H9 (cell line): ENCODE measurements around the gene IER3. TPM values are rescaled to one million over a fixed set of nuclear protein-coding genes. Genes with fewer than 3 reads are reported as not detected.

Source experiments
- DNase-seq: peaks from one replicate; pipeline ENCODE4 v3.0.0-alpha.2; 2017
- H2AFZ ChIP-seq: one replicate; pipeline ENCODE4 v1.6.1; 2013; ENCODE audit warnings: mild to moderate bottlenecking, low read length, control low read depth, moderate library complexity
- H2AK5ac ChIP-seq: 2 replicates; pipeline ENCODE4 v1.6.1; 2013; ENCODE audit warnings: low read length, control low read depth, mixed read lengths; ENCODE audit not compliant: insufficient read length
- H2BK120ac ChIP-seq: one replicate; pipeline ENCODE4 v1.6.1; 2013; ENCODE audit warnings: low read depth, mild to moderate bottlenecking, low read length, control low read depth, inconsistent platforms; ENCODE audit not compliant: poor library complexity, severe bottlenecking
- H2BK12ac ChIP-seq: 2 replicates; pipeline ENCODE4 v1.6.1; 2013; ENCODE audit warnings: low read length, control low read depth, mixed read lengths, low read depth; ENCODE audit not compliant: insufficient read length
- H2BK15ac ChIP-seq: 2 replicates; pipeline ENCODE4 v1.6.1; 2013; ENCODE audit warnings: low read depth, low read length, control low read depth
- H2BK20ac ChIP-seq: one replicate; pipeline ENCODE4 v1.6.1; 2013; ENCODE audit warnings: low read depth, mild to moderate bottlenecking, low read length, control low read depth, inconsistent platforms; ENCODE audit not compliant: poor library complexity, severe bottlenecking
- H2BK5ac ChIP-seq: 2 replicates; pipeline ENCODE4 v1.6.1; 2013; ENCODE audit warnings: low read length, control low read depth, mixed read lengths; ENCODE audit not compliant: insufficient read length
- H3K14ac ChIP-seq: 2 replicates; pipeline ENCODE4 v1.6.1; 2013; ENCODE audit warnings: low read length, control low read depth; ENCODE audit not compliant: insufficient read depth
- H3K18ac ChIP-seq: 2 replicates; pipeline ENCODE4 v1.6.1; 2013; ENCODE audit warnings: low read depth, mild to moderate bottlenecking, mixed read lengths, low read length, control low read depth; ENCODE audit not compliant: insufficient read length
- H3K23ac ChIP-seq: 2 replicates; pipeline ENCODE4 v1.6.1; 2013; ENCODE audit warnings: low read length, control low read depth, mixed read lengths, low read depth; ENCODE audit not compliant: insufficient read length
- H3K23me2 ChIP-seq: 2 replicates; pipeline ENCODE4 v1.6.1; 2013; ENCODE audit warnings: low read depth, mild to moderate bottlenecking, mixed read lengths, low read length, control low read depth; ENCODE audit not compliant: insufficient read length, poor library complexity, severe bottlenecking
- H3K27ac ChIP-seq: 2 replicates; pipeline ENCODE4 v1.5.1; 2013; ENCODE audit warnings: low read length, control low read depth, mixed read lengths, low read depth; ENCODE audit not compliant: insufficient read length
- H3K27me3 ChIP-seq: 2 replicates; pipeline ENCODE4 v1.6.1; 2013; ENCODE audit warnings: low read length, control low read depth, inconsistent platforms; ENCODE audit not compliant: insufficient read depth
- H3K4ac ChIP-seq: 2 replicates; pipeline ENCODE4 v1.6.1; 2013; ENCODE audit warnings: low read depth, mild to moderate bottlenecking, control low read depth, inconsistent platforms, low read length, moderate library complexity
- H3K4me1 ChIP-seq: 2 replicates; pipeline ENCODE4 v1.6.1; 2013; ENCODE audit warnings: low read length, control low read depth, inconsistent platforms; ENCODE audit not compliant: insufficient read depth
- H3K4me2 ChIP-seq: 2 replicates; pipeline ENCODE4 v1.6.1; 2013; ENCODE audit warnings: low read length, control low read depth, mixed read lengths; ENCODE audit not compliant: insufficient read length, insufficient read depth
- H3K56ac ChIP-seq: 2 replicates; pipeline ENCODE4 v1.6.1; 2013; ENCODE audit warnings: low read depth, mild to moderate bottlenecking, mixed read lengths, low read length, control low read depth; ENCODE audit not compliant: insufficient read length
- H3K79me1 ChIP-seq: 2 replicates; pipeline ENCODE4 v1.6.1; 2013; ENCODE audit warnings: low read depth, mild to moderate bottlenecking, moderate library complexity, low read length, control low read depth, inconsistent platforms; ENCODE audit not compliant: insufficient read depth, poor library complexity, severe bottlenecking
- H3K79me2 ChIP-seq: 2 replicates; pipeline ENCODE4 v1.6.1; 2013; ENCODE audit warnings: low read length, control low read depth, inconsistent platforms; ENCODE audit not compliant: insufficient read depth
- H3K9ac ChIP-seq: 2 replicates; pipeline ENCODE4 v1.6.1; 2013; ENCODE audit warnings: low read length, control low read depth, mixed read lengths; ENCODE audit not compliant: insufficient read length; ENCODE audit errors: extremely low read depth
- H3K9me3 ChIP-seq: one replicate; pipeline ENCODE4 v1.6.1; 2013; ENCODE audit warnings: low read depth, low read length, inconsistent platforms; ENCODE audit not compliant: control insufficient read depth
- H3T11ph ChIP-seq: one replicate; pipeline ENCODE4 v1.6.1; 2013; ENCODE audit warnings: mild to moderate bottlenecking, low read length, control low read depth, inconsistent platforms
- H4K20me1 ChIP-seq: one replicate; pipeline ENCODE4 v1.6.1; 2013; ENCODE audit not compliant: control insufficient read depth, insufficient read length, insufficient read depth
- H4K5ac ChIP-seq: 2 replicates; pipeline ENCODE4 v1.6.1; 2013; ENCODE audit warnings: low read depth, mild to moderate bottlenecking, mixed read lengths, low read length, control low read depth; ENCODE audit not compliant: insufficient read length
- H4K8ac ChIP-seq: replicated peaks from 2 replicates; pipeline ENCODE4 v1.6.1; 2013; ENCODE audit warnings: low read length, control low read depth, mixed read lengths, low read depth; ENCODE audit not compliant: insufficient read length
- H4K91ac ChIP-seq: 2 replicates; pipeline ENCODE4 v1.6.1; 2013; ENCODE audit warnings: low read depth, mild to moderate bottlenecking, moderate library complexity, mixed read lengths, low read length, control low read depth; ENCODE audit not compliant: insufficient read length
- H3K27ac Mint-ChIP-seq, 3 experiments: 2 replicates in 2 of 3; 3 replicates in 1 of 3; pipeline ENCODE4 v1.8.0; 2020 to 2021; ENCODE audit warnings: mixed read lengths in 3 of 3, mild to moderate bottlenecking in 1 of 3, moderate library complexity in 1 of 3
- H3K27me3 Mint-ChIP-seq: 2 replicates; pipeline ENCODE4 v1.8.0; 2021; ENCODE audit warnings: low read depth, mild to moderate bottlenecking, moderate library complexity, mixed read lengths
- H3K36me3 Mint-ChIP-seq, 3 experiments: 2 replicates in 2 of 3; 3 replicates in 1 of 3; pipeline ENCODE4 v1.8.0; 2020 to 2021; ENCODE audit warnings: low read depth in 3 of 3, mixed read lengths in 3 of 3; ENCODE audit not compliant: insufficient read depth in 1 of 3
- H3K4me1 Mint-ChIP-seq, 2 experiments: 2 replicates each; pipeline ENCODE4 v1.8.0; 2020; ENCODE audit warnings: mixed read lengths in 2 of 2
- H3K4me3 Mint-ChIP-seq, 2 experiments: 2 replicates in 1 of 2; 3 replicates in 1 of 2; pipeline ENCODE4 v1.8.0; 2020 to 2021; ENCODE audit warnings: mild to moderate bottlenecking in 2 of 2, mixed read lengths in 2 of 2, moderate library complexity in 1 of 2
- H3K9me3 Mint-ChIP-seq, 2 experiments: 2 replicates in 1 of 2; 3 replicates in 1 of 2; pipeline ENCODE4 v1.8.0; 2020; ENCODE audit warnings: mild to moderate bottlenecking in 2 of 2, mixed read lengths in 2 of 2, moderate library complexity in 1 of 2
- CTCF ChIP-seq: fragments of 200-600 bp; sonication (generic); conservative IDR thresholded peaks from 3 replicates; pipeline ENCODE4 v1.8.0; 2021; ENCODE audit warnings: antibody characterized with exemption, mild to moderate bottlenecking
- WGBS: extraction: QIAGEN DNeasy Blood & Tissue Kit; methylation state at CpG from one replicate; pipeline ENCODE4 v1.1.7; 2013; ENCODE audit warnings: missing lambda C conversion rate, low lambda C conversion rate, mixed read lengths; ENCODE audit not compliant: insufficient read length; ENCODE audit errors: extremely low coverage; 5-methylcytosine and 5-hydroxymethylcytosine counted together
- total RNA-seq: library from RNA; stranded (reverse); gene quantifications from 2 replicates; pipeline ENCODE4 v1.2.1, GENCODE V29; 2021

IER3 gene
- total RNA-seq, 1 experiment from 2014 or later: 43.5 TPM

GRCh38 chr6:30743099-30744053 is 971 bp downstream of the IER3 start:
- H3K14ac ChIP-seq: peak overlapping the region; percentile 33; the same call in 1 of the 2 replicates
- peaks cover 17% of the 10 kb centered on the region for H3K23me2 ChIP-seq
- no peak for DNase-seq
- H4K20me1 ChIP-seq: peaks cover 2% of the 10 kb centered on the region
- no peak overlapping the region for H2BK15ac ChIP-seq
- H2BK12ac ChIP-seq: no peak overlapping the region
- peak overlapping the region; percentile 94 to 95 for H3K4me3 Mint-ChIP-seq
- peaks cover 25% of the 10 kb centered on the region in 2 experiments for H3K4me1 Mint-ChIP-seq
- H3K79me1 ChIP-seq: peaks cover 6% of the 10 kb centered on the region
- H2BK20ac ChIP-seq: no peak overlapping the region
- peak overlapping the region; percentile 87 for H3K9ac ChIP-seq
- H3K9me3 Mint-ChIP-seq: no peaks in the 10 kb centered on the region; a peak in 3 of 5 replicates
- H3K79me2 ChIP-seq: peaks cover 13% of the 10 kb centered on the region; the same call in 1 of the 2 replicates
- no peaks in the 10 kb centered on the region; the same call in 1 of the 2 replicates for H3K27me3 ChIP-seq
- H4K5ac ChIP-seq: peak overlapping the region; percentile 5
- H3K56ac ChIP-seq: no peak overlapping the region
- peak overlapping the region in 2 of 3 experiments; percentile 67 to 87; a peak in 6 of 7 replicates for H3K27ac Mint-ChIP-seq
- no peak overlapping the region for H3K4ac ChIP-seq
- H3K4me2 ChIP-seq: peak overlapping the region; percentile 83
- no peak overlapping the region for H4K8ac ChIP-seq
- H3K18ac ChIP-seq: no peak overlapping the region
- H3T11ph ChIP-seq: no peak overlapping the region
- H2AK5ac ChIP-seq: no peak overlapping the region
- peaks cover 3% of the 10 kb centered on the region; the same call in 1 of the 2 replicates for H3K27me3 Mint-ChIP-seq
- no peak overlapping the region for H3K23ac ChIP-seq
- TF ChIP-seq CTCF: no peak
- H2BK5ac ChIP-seq: no peak overlapping the region
- no peaks in the 10 kb centered on the region for H3K9me3 ChIP-seq
- H2BK120ac ChIP-seq: no peak overlapping the region
- H3K36me3 Mint-ChIP-seq: peaks cover 34 to 41% (median 40%) of the 10 kb centered on the region in 3 experiments
- peak overlapping the region; percentile 22 for H3K27ac ChIP-seq
- H2AFZ ChIP-seq: no peak overlapping the region
- peaks cover 2% of the 10 kb centered on the region; the same call in 1 of the 2 replicates for H3K4me1 ChIP-seq
- WGBS: no CpG with 5 or more reads among the region's 55 CpGs
- no peak overlapping the region for H4K91ac ChIP-seq
